Gastroesophageal sphincter (tissue), 4 donors: Measurements from ENCODE around the gene CCPG1. TPM values are rescaled to one million over a fixed set of nuclear protein-coding genes. Genes with fewer than 3 reads are reported as not detected.
"Not testable (repeated sequence)": the region's sequence is repeated elsewhere in the genome, so short reads cannot be mapped to it uniquely, and the experiment has no call there.

Experiments
- ATAC-seq: fragments of 150-250 bp; one replicate; pipeline ENCODE4 v1.9.1; 2016; ENCODE audit warnings: mild to moderate bottlenecking, moderate library complexity
- H3K27ac ChIP-seq, 4 donors: fragments of 200-600 bp; sonication (generic) in 3 of 4; 1 replicate in 3 of 4; 2 replicates in 1 of 4; pipeline ENCODE4 v1.5.1; 2016 to 2019
- H3K27me3 ChIP-seq: fragments of 200-600 bp; sonication (generic); one replicate; pipeline ENCODE4 v1.5.1; 2019
- H3K36me3 ChIP-seq, 2 donors: fragments of 200-600 bp; sonication (generic); one replicate each; pipeline ENCODE4 v1.5.1; 2019; ENCODE audit warnings: control low read depth in 1 of 2
- H3K4me1 ChIP-seq, 3 donors: fragments of 200-600 bp; sonication (generic); 1 replicate in 2 of 3; 2 replicates in 1 of 3; pipeline ENCODE4 v1.5.1; 2016 to 2019; ENCODE audit warnings: control low read depth in 2 of 3
- H3K4me3 ChIP-seq, 2 donors: fragments of 200-600 bp; sonication (generic); one replicate each; pipeline ENCODE4 v1.5.1; 2019; ENCODE audit warnings: mild to moderate bottlenecking in 1 of 2, moderate library complexity in 1 of 2
- H3K9me3 ChIP-seq, 3 donors: fragments of 200-600 bp; sonication (generic); one replicate each; pipeline ENCODE4 v1.5.1; 2017 to 2019; ENCODE audit warnings: control low read depth in 2 of 3
- CTCF ChIP-seq, 4 experiments: fragments of 200-600 bp in 2 of 4; fragments of 450-650 bp in 2 of 4; sonication (generic) in 1 of 4; IDR thresholded peaks; one replicate each; pipeline ENCODE4 v1.5.1; 2017 to 2019; ENCODE audit warnings: antibody characterized with exemption in 4 of 4, mild to moderate bottlenecking in 2 of 4, moderate library complexity in 2 of 4
- EP300 ChIP-seq: sonication (generic); formaldehyde crosslinking; IDR thresholded peaks from one replicate; pipeline ENCODE4 v1.6.1; 2017; ENCODE audit warnings: antibody characterized with exemption, mild to moderate bottlenecking
- POLR2A ChIP-seq, 2 donors: fragments of 450-650 bp; IDR thresholded peaks; one replicate each; pipeline ENCODE4 v1.6.1; 2017; ENCODE audit warnings: antibody characterized with exemption in 2 of 2, mild to moderate bottlenecking in 2 of 2, moderate library complexity in 1 of 2
- POLR2AphosphoS5 ChIP-seq: sonication (generic); formaldehyde crosslinking; IDR thresholded peaks from one replicate; pipeline ENCODE4 v1.6.1; 2017; ENCODE audit warnings: antibody characterized with exemption
- WGBS, 2 donors: methylation state at CpG; one replicate each; pipeline ENCODE4 v1.1.5; 2018; ENCODE audit warnings: low coverage in 1 of 2; 5-methylcytosine and 5-hydroxymethylcytosine counted together
- total RNA-seq, 4 donors: library from RNA; depleted of rRNA; stranded (reverse); fragments of >200 nt; gene quantifications; one replicate each; pipeline ENCODE4 v1.1.0, GENCODE V29; 2016

The CCPG1 gene
- total RNA-seq, 4 donors from 2014 or later = 48.2 to 88.2 (median 61.0) TPM

GRCh38 chr15:55434989-55435825, 27.0 kb upstream of the CCPG1 start:
- H3K4me1 ChIP-seq = no peaks in the 10 kb centered on the region
- no peaks in the 10 kb centered on the region for H3K9me3 ChIP-seq
- ATAC-seq = no peak
- H3K27me3 ChIP-seq = no peaks in the 10 kb centered on the region
- no peaks in the 10 kb centered on the region for H3K36me3 ChIP-seq
- H3K27ac ChIP-seq = no peak overlapping the region
- no peak for TF ChIP-seq POLR2AphosphoS5
- TF ChIP-seq CTCF (IDR thresholded peaks at IDR 0.05) = peak; percentile 24 to 52 (median 37)
- no peak overlapping the region for H3K4me3 ChIP-seq
- WGBS, 2 donors = 37 to 38% methylated on average over 6 of the region's 6 CpGs

- Histone ChIP-seq H3K4me1 (no peaks in the 10 kb centered on the region), H3K4me3 (no peak overlapping the region), H3K27ac (no peak overlapping the region), H3K9me3 (no peaks in the 10 kb centered on the region), H3K27me3 (no peaks in the 10 kb centered on the region), H3K36me3 (no peaks in the 10 kb centered on the region)
- ATAC-seq = no peak
- TF ChIP-seq POLR2A (IDR thresholded peaks at IDR 0.05) = no peak
- no peak for TF ChIP-seq EP300
- 0% methylated on average over 1 of the region's 1 CpG for WGBS, 2 donors
Measured at GRCh38 chr15:55422089-55422488, 13.9 kb upstream of the CCPG1 start.

- no peak for ATAC-seq
- TF ChIP-seq CTCF (IDR thresholded peaks at IDR 0.05) (no peak), POLR2AphosphoS5 (no peak), POLR2A (IDR thresholded peaks at IDR 0.05) (no peak), EP300 (no peak)
- H3K27ac ChIP-seq = no peak overlapping the region
- H3K4me3 ChIP-seq = no peak overlapping the region
- no peaks in the 10 kb centered on the region for H3K9me3 ChIP-seq
- H3K27me3 ChIP-seq = no peaks in the 10 kb centered on the region
- no peaks in the 10 kb centered on the region for H3K36me3 ChIP-seq
- no peaks in the 10 kb centered on the region for H3K4me1 ChIP-seq
Measured at GRCh38 chr15:55420171-55420866, 12.2 kb upstream of the CCPG1 start.

GRCh38 chr15:55417678-55418077, 9.5 kb upstream of the CCPG1 start:
- WGBS, 2 donors = 79 to 82% methylated on average over 7 to 8 of the region's 8 CpGs
- H3K9me3 ChIP-seq, H3K4me1 ChIP-seq, H3K27ac ChIP-seq, H3K36me3 ChIP-seq, H3K4me3 ChIP-seq, H3K27me3 ChIP-seq, ATAC-seq: not testable (repeated sequence)

GRCh38 chr15:55408976-55409375, 817 bp upstream of the CCPG1 start:
- H3K27me3 ChIP-seq, ATAC-seq, H3K9me3 ChIP-seq, H3K36me3 ChIP-seq: not testable (repeated sequence)
- WGBS, 2 donors = 46 to 60% methylated on average over 3 to 14 of the region's 14 CpGs
- Histone ChIP-seq H3K27ac (peak overlapping the region; percentile 57 to 97 (median 96)), H3K4me1 (peaks cover 0 to 45% (median 3%) of the 10 kb centered on the region in 3 donors), H3K4me3 (peak overlapping the region; percentile 92 to 99)

GRCh38 chr15:55407498-55408011, 604 bp downstream of the CCPG1 start:
- no peak for TF ChIP-seq POLR2A (IDR thresholded peaks at IDR 0.05)
- H3K4me1 ChIP-seq = peaks cover 0 to 59% (median 3%) of the 10 kb centered on the region in 3 donors
- 0% methylated on average over 2 to 10 of the region's 20 CpGs for WGBS, 2 donors
- H3K36me3 ChIP-seq = no peaks in the 10 kb centered on the region
- H3K4me3 ChIP-seq = peak overlapping the region; percentile 92 to 99
- H3K9me3 ChIP-seq = no peaks in the 10 kb centered on the region
- ATAC-seq = no peak
- no peaks in the 10 kb centered on the region for H3K27me3 ChIP-seq
- peak overlapping the region; percentile 95 to 97 (median 96) for H3K27ac ChIP-seq

GRCh38 chr15:55403531-55403930, 4.6 kb downstream of the CCPG1 start:
- no peak for TF ChIP-seq EP300
- Histone ChIP-seq H3K9me3 (no peaks in the 10 kb centered on the region), H3K27me3 (no peaks in the 10 kb centered on the region), H3K36me3 (no peaks in the 10 kb centered on the region), H3K4me3 (no peak overlapping the region), H3K27ac (peak overlapping the region in 1 of 4 donors; percentile 17), H3K4me1 (peaks cover 0 to 60% (median 3%) of the 10 kb centered on the region in 3 donors)
- no peak for ATAC-seq
